Upper lobe of left lung (tissue), 4 donors: ENCODE measurements around the gene TMCC1.

Experiments
- EP300 ChIP-seq, 4 donors: sonication (generic); formaldehyde crosslinking; IDR thresholded peaks; one replicate each; pipeline ENCODE4 v1.5.1; 2017; ENCODE audit warnings: antibody characterized with exemption in 4 of 4, control low read depth in 2 of 4
- TF ChIP-seq, protein P1 (sequence below), 6 experiments: fragments of 450-650 bp in 4 of 6; fragments of 200-600 bp in 2 of 6; sonication (generic) in 2 of 6; IDR thresholded peaks; one replicate each; pipeline ENCODE4 v1.5.1; 2016 to 2019; ENCODE audit warnings: antibody characterized with exemption in 6 of 6

DNA sequence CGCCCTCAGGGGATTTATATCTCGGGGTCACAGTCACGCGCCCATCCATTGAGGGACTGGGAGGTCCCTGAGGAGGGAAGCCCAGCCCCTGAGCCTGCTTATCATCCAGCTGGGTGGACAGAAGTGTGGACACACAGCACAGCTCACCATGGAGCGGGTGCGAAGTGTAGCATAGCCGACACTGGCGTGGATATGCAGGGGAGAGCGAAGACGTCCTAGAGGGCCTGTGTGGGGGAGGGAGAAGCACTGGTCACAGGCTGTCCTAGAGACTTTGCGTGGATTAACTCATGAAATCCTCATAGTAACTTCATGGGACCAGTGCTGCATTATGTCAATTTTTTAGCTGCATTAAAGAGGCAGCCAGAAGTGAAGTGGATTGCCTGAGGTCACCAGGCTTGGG is 261.0 kb downstream of the TMCC1 start:
- TF ChIP-seq, protein P1, sequence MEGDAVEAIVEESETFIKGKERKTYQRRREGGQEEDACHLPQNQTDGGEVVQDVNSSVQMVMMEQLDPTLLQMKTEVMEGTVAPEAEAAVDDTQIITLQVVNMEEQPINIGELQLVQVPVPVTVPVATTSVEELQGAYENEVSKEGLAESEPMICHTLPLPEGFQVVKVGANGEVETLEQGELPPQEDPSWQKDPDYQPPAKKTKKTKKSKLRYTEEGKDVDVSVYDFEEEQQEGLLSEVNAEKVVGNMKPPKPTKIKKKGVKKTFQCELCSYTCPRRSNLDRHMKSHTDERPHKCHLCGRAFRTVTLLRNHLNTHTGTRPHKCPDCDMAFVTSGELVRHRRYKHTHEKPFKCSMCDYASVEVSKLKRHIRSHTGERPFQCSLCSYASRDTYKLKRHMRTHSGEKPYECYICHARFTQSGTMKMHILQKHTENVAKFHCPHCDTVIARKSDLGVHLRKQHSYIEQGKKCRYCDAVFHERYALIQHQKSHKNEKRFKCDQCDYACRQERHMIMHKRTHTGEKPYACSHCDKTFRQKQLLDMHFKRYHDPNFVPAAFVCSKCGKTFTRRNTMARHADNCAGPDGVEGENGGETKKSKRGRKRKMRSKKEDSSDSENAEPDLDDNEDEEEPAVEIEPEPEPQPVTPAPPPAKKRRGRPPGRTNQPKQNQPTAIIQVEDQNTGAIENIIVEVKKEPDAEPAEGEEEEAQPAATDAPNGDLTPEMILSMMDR (IDR thresholded peaks at IDR 0.05) = no peak
- no peak for TF ChIP-seq EP300 (IDR thresholded peaks at IDR 0.05)
